Nephron progenitor cell (in vitro differentiated cells): Measurements from ENCODE around the gene TMA16.

Experiments used
- DNase-seq: peaks from one replicate; pipeline ENCODE4 v3.0.0; 2021
- H3K27ac Mint-ChIP-seq: 2 replicates; pipeline ENCODE4 v1.8.0; 2021; ENCODE audit warnings: mild to moderate bottlenecking, moderate library complexity, mixed read lengths
- H3K27me3 Mint-ChIP-seq: 2 replicates; pipeline ENCODE4 v1.8.0; 2021; ENCODE audit warnings: mild to moderate bottlenecking, low read depth, mixed read lengths; ENCODE audit not compliant: poor library complexity
- H3K36me3 Mint-ChIP-seq: 2 replicates; pipeline ENCODE4 v1.8.0; 2021; ENCODE audit warnings: low read depth, mixed read lengths
- H3K4me1 Mint-ChIP-seq: 2 replicates; pipeline ENCODE4 v1.8.0; 2021; ENCODE audit warnings: mixed read lengths
- H3K4me3 Mint-ChIP-seq: 2 replicates; pipeline ENCODE4 v1.8.0; 2021; ENCODE audit warnings: mild to moderate bottlenecking, moderate library complexity, mixed read lengths
- H3K9me3 Mint-ChIP-seq: 2 replicates; pipeline ENCODE4 v1.8.0; 2021; ENCODE audit warnings: mild to moderate bottlenecking, moderate library complexity, mixed read lengths
- TF ChIP-seq, protein P1 (sequence below): fragments of 200-600 bp; sonication (generic); IDR thresholded peaks from 2 replicates; pipeline ENCODE4 v1.5.0; 2021; ENCODE audit warnings: antibody characterized with exemption

TMA16 gene

DNA sequence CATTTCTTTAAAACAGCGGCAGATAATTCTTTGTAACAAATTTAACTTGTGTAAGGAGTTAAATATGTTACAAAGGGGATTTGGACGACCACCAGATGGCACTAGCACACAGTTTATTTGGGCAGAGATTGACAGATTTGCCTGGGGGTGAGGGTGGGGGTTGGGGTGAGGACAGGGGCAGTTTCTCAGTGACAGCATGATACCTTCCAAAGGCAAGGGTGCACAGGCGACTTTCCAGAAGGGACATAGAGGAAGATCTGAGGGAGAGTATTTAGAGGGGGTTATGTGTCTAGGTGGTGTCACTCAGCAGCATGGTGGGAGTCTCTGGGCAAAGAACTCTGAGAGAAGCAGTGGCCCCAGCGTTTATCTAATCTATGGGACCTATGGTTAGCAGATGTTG lies 9.6 kb upstream of the TMA16 start:
- peak; percentile 72 for DNase-seq
- peaks cover 5% of the 10 kb centered on the region for H3K27me3 Mint-ChIP-seq
- H3K9me3 Mint-ChIP-seq, result peaks cover 15% of the 10 kb centered on the region
- no peaks in the 10 kb centered on the region for H3K36me3 Mint-ChIP-seq
- H3K4me1 Mint-ChIP-seq, result no peaks in the 10 kb centered on the region
- TF ChIP-seq, protein P1, sequence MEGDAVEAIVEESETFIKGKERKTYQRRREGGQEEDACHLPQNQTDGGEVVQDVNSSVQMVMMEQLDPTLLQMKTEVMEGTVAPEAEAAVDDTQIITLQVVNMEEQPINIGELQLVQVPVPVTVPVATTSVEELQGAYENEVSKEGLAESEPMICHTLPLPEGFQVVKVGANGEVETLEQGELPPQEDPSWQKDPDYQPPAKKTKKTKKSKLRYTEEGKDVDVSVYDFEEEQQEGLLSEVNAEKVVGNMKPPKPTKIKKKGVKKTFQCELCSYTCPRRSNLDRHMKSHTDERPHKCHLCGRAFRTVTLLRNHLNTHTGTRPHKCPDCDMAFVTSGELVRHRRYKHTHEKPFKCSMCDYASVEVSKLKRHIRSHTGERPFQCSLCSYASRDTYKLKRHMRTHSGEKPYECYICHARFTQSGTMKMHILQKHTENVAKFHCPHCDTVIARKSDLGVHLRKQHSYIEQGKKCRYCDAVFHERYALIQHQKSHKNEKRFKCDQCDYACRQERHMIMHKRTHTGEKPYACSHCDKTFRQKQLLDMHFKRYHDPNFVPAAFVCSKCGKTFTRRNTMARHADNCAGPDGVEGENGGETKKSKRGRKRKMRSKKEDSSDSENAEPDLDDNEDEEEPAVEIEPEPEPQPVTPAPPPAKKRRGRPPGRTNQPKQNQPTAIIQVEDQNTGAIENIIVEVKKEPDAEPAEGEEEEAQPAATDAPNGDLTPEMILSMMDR, result peak; percentile 56
- no peak overlapping the region for H3K27ac Mint-ChIP-seq
- no peak overlapping the region for H3K4me3 Mint-ChIP-seq

DNA sequence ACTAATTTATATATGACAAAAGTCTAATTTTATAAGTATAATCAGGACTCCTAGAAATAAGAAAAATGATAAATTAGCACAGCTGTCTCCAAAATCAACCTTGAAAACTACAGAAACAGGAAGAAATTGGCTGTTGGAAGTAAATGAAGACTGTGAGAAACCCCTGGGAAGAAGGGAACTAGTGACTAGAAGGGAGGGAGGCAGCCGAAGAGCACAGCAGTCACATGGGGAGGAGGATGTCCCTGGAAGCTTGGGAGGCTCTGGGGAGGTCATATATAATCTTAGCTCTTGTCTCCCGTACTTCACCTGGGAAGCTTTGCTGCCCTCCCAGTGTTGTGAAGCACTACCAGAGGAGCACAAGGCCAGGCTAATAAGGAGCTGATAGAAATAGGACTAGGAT lies 8.9 kb upstream of the TMA16 start:
- Mint-ChIP-seq H3K27me3 (peaks cover 5% of the 10 kb centered on the region), H3K4me1 (no peaks in the 10 kb centered on the region), H3K9me3 (peaks cover 15% of the 10 kb centered on the region), H3K4me3 (no peak overlapping the region), H3K36me3 (no peaks in the 10 kb centered on the region), H3K27ac (no peak overlapping the region)
- peak; percentile 16 for DNase-seq
- TF ChIP-seq, protein P1, result no peak

DNA sequence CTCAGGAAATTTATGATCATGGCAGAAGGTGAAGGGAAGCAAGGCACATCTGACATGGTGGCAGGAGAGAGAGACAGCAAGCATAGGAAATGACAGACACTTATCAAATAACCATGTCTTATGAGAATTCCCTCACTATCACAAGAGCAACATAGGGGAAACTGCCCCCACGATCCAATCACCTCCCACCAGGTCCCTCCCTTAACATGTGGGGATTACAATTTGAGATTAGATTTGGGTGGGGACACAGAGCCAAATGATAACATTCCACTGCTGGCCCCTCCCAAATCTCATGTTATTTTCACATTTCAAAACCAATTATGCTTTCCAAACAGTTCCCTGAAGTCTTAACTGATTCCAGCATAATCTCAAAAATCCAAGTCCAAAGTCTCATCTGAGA lies 8.2 kb upstream of the TMA16 start:
- Mint-ChIP-seq H3K9me3 (peaks cover 15% of the 10 kb centered on the region), H3K27me3 (peaks cover 5% of the 10 kb centered on the region), H3K27ac (no peak overlapping the region), H3K4me1 (no peaks in the 10 kb centered on the region), H3K4me3 (no peak overlapping the region), H3K36me3 (no peaks in the 10 kb centered on the region)
- TF ChIP-seq, protein P1, result no peak
- no peak for DNase-seq

DNA sequence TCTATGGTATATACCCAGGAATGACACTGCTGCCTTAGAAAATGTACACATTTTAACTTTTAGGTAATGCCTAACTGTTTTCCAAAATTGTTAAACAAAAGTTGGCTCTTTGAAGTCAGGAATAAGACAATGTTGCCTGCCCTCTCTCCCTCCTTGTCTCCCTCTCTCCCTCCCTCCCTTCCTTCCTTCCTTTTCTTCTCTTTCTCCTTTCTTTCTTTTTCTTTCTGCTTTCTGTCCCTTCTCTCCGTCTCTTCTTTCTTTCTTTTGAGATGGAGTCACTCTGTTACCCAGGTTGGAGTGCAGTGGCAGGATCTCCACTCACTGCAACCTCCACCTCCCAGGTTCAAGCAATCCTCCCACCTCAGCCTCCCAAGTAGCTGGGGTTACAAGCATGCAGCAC lies 4.6 kb upstream of the TMA16 start:
- no peak overlapping the region for H3K4me3 Mint-ChIP-seq
- H3K36me3 Mint-ChIP-seq, result no peaks in the 10 kb centered on the region
- no peaks in the 10 kb centered on the region for H3K4me1 Mint-ChIP-seq
- peaks cover 5% of the 10 kb centered on the region for H3K27me3 Mint-ChIP-seq
- H3K27ac Mint-ChIP-seq, result no peak overlapping the region
- DNase-seq, result no peak
- TF ChIP-seq, protein P1, result no peak
- peaks cover 15% of the 10 kb centered on the region for H3K9me3 Mint-ChIP-seq

DNA sequence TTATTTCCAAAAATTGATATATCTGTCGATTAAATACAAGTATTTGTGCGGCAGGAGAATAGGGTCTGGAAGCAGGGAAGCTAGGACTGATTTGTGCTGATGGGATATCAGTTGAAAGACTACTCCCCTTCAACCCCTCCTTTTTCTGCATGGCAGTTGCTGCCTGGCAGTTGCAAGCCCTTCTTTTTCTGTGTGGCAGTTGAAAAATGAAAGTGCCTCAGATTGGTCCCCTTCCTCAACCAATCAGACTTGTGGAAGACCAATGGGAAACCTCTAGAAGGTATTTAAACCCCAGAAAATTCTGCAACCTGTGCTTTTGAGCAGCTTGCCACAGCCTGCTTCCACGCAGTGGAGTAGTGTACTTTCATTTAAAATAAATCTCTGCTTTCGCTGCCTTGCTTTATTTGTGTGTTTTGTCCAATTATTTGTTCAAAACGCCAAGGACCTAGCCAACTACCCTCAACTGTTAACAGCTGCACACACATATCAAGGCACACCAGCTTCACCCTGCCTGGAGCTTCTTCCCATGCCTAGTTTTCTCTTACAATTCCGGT lies 1.5 kb upstream of the TMA16 start:
- peaks cover 20% of the 10 kb centered on the region for H3K4me1 Mint-ChIP-seq
- H3K4me3 Mint-ChIP-seq, result peak overlapping the region; percentile 98
- peaks cover under 1% of the 10 kb centered on the region for H3K27me3 Mint-ChIP-seq
- H3K9me3 Mint-ChIP-seq, result peaks cover 5% of the 10 kb centered on the region
- no peak overlapping the region for H3K27ac Mint-ChIP-seq
- no peak for DNase-seq
- TF ChIP-seq, protein P1, result no peak
- peaks cover 13% of the 10 kb centered on the region for H3K36me3 Mint-ChIP-seq

DNA sequence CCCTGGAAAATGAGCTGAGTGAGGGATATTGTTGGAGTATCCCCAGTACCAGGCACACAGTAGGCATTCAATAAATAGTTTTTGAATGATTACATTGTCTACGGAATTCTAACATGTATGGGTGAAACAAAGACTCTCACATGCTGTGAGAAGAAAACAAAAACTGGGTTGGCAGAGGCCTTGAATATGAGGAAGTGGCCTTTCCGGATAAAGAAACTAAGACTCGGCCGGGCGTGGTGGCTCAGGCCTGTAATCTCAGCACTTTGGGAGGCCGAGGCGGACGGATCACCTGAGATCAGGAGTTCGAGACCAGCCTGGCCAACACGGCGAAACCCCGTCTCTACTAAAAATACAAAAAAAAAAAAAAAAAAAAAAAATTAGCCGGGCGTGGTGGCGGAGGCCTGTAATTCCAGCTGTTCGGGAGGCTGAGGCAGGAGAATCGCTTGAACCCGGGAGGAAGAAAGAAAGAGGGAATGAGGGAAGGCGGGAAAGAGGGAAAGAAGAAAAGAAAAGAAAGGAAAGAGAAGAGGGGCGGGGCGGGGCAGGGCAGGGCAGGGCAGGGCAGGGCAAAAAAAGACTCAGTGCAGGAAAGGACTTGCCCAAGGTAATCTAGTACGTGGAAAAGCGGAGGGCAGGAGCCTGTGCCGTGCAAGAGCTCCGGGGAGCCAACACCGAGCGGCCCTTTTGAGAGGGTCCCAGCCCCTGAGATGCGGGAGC lies 689 bp upstream of the TMA16 start:
- H3K9me3 Mint-ChIP-seq, result no peaks in the 10 kb centered on the region
- peaks cover 18% of the 10 kb centered on the region for H3K36me3 Mint-ChIP-seq
- no peaks in the 10 kb centered on the region for H3K27me3 Mint-ChIP-seq
- peaks cover 20% of the 10 kb centered on the region for H3K4me1 Mint-ChIP-seq
- TF ChIP-seq, protein P1, result no peak
- no peak for DNase-seq
- H3K4me3 Mint-ChIP-seq, result peak overlapping the region; percentile 98
- H3K27ac Mint-ChIP-seq, result peak overlapping the region; percentile 100
